Measurements from ENCODE around the gene OLFML2A. TPM values are rescaled to one million over a fixed set of nuclear protein-coding genes. Genes with fewer than 3 reads are reported as not detected.

The OLFML2A gene
- total and polyA plus RNA-seq, 2 of the 13 experiments (the other 11 are each of a cell fraction or from before 2014, with no cell fraction given) = 0.01 to 0.02 TPM

- TF ChIP-seq MAF1 (CRISPR knock-in tag; IDR thresholded peaks at IDR 0.05; ENCODE audit: borderline replicate concordance) (no peak), CC2D1A (CRISPR knock-in tag; IDR thresholded peaks at IDR 0.05) (no peak), NFE2 (CRISPR knock-in tag; IDR thresholded peaks at IDR 0.05) (no peak), STAT5B (CRISPR knock-in tag; IDR thresholded peaks at IDR 0.05) (no peak), POGZ (CRISPR knock-in tag; IDR thresholded peaks at IDR 0.05) (peak; percentile 61), ZFP1 (CRISPR knock-in tag; IDR thresholded peaks at IDR 0.05) (no peak), KDM2A (CRISPR knock-in tag; IDR thresholded peaks at IDR 0.05; ENCODE audit: borderline replicate concordance, low read depth) (peak; percentile 69; the same call in 1 of the 2 replicates), NR2C2 (CRISPR knock-in tag; IDR thresholded peaks at IDR 0.05; ENCODE audit: borderline replicate concordance) (no peak; the same call in 1 of the 2 replicates), MLXIP (CRISPR knock-in tag; IDR thresholded peaks at IDR 0.05; ENCODE audit: borderline replicate concordance) (no peak), ZEB1 (IDR thresholded peaks at IDR 0.05; ENCODE audit: insufficient replicate concordance, low read depth) (peak; percentile 40), ZNF710 (CRISPR knock-in tag; IDR thresholded peaks at IDR 0.05; ENCODE audit: borderline replicate concordance) (0 out of 2 replicates have a peak, but pooled peaks have one; percentile 61), MED1 (CRISPR knock-in tag; IDR thresholded peaks at IDR 0.05) (peak; percentile 63), GATAD1 (CRISPR knock-in tag; IDR thresholded peaks at IDR 0.05) (peak; percentile 34; the same call in 1 of the 2 replicates), ZC3H13 (CRISPR knock-in tag; IDR thresholded peaks at IDR 0.05) (no peak), ZBTB8A (CRISPR knock-in tag; IDR thresholded peaks at IDR 0.05; ENCODE audit: borderline replicate concordance, low read depth) (no peak), ZNF768 (CRISPR knock-in tag; IDR thresholded peaks at IDR 0.05) (peak; percentile 36; the same call in 1 of the 2 replicates), PAF1 (CRISPR knock-in tag; IDR thresholded peaks at IDR 0.05) (no peak), SIN3A (IDR thresholded peaks at IDR 0.05; ENCODE audit: borderline replicate concordance, low read depth, low read length) (no peak)
These were observed 18.1 kb downstream of the OLFML2A start (continued) for GRCh38 chr9:124794902-124795491.

Measured in HepG2 (cell line).